Adrenal gland (tissue), 12 donors: ENCODE measurements around the gene EHBP1. TPM values are rescaled to one million over a fixed set of nuclear protein-coding genes. Genes with fewer than 3 reads are reported as not detected.

Experiments
- DNase-seq, 7 donors: peaks; one replicate each; pipeline ENCODE4 v3.0.0-alpha.2; 2019 to 2020
- H3K27ac ChIP-seq, 5 donors: fragments of 200-600 bp; sonication (generic) in 4 of 5; 1 replicate in 3 of 5; 2 replicates in 2 of 5; pipeline versions ENCODE4 v1.5.1 to v1.8.0; 2016 to 2020; ENCODE audit warnings: mild to moderate bottlenecking in 1 of 5
- H3K27me3 ChIP-seq: fragments of 200-600 bp; 2 replicates; pipeline ENCODE4 v1.8.0; 2021
- H3K36me3 ChIP-seq, 2 donors: fragments of 200-600 bp; replicated peaks in 1 of 2; 1 replicate in 1 of 2; 2 replicates in 1 of 2; pipeline versions ENCODE4 v1.5.1 to v1.8.0; 2018 to 2022
- H3K4me1 ChIP-seq, 2 donors: fragments of 200-600 bp; replicated peaks in 1 of 2; 1 replicate in 1 of 2; 2 replicates in 1 of 2; pipeline versions ENCODE4 v1.5.1 to v1.8.0; 2018 to 2021
- H3K4me3 ChIP-seq, 4 donors: fragments of 200-600 bp; sonication (generic) in 3 of 4; one replicate each; pipeline ENCODE4 v1.5.1; 2016 to 2018
- H3K9me3 ChIP-seq, 3 donors: fragments of 200-600 bp; sonication (generic) in 1 of 3; replicated peaks in 1 of 3; 1 replicate in 2 of 3; 2 replicates in 1 of 3; pipeline versions ENCODE4 v1.5.1 to v1.8.0; 2016 to 2021
- POLR2A ChIP-seq, 2 donors: fragments of 450-650 bp; IDR thresholded peaks; one replicate each; pipeline ENCODE4 v1.6.1; 2017; ENCODE audit warnings: antibody characterized with exemption in 2 of 2, mild to moderate bottlenecking in 2 of 2, moderate library complexity in 1 of 2
- WGBS, 4 donors: extraction: QIAGEN DNeasy Blood & Tissue Kit in 2 of 4; methylation state at CpG; one replicate each; pipeline versions ENCODE4 v1.1.5 to v1.1.7; 2013 to 2017; 5-methylcytosine and 5-hydroxymethylcytosine counted together
- intact Hi-C, 2 donors: fragments of 100-400 bp; cut with DNase I; formaldehyde crosslinking; loops; one replicate each; pipeline versions ENCODE4 v1.14.1 to v1.15.0; 2022 to 2023
- polyA plus RNA-seq, 3 donors: library from polyadenylated mRNA; stranded (reverse); fragments of 200-250 nt in 2 of 3; fragments of 350-450 nt in 1 of 3; fragmentation: Illumina TruSeq in 1 of 3; extraction: RNeasy Lipid Tissue Mini Kit (QIAGEN cat#74804) in 1 of 3; gene quantifications; one replicate each; pipeline ENCODE4 v1.2.3, GENCODE V29; 2013 to 2014
- total RNA-seq, 9 donors: library from RNA; depleted of rRNA in 4 of 9; stranded (reverse); fragments of >200 nt in 4 of 9; fragments of 120-200 nt in 1 of 9; fragmentation: NEBNext Ultra II Directional in 1 of 9; extraction: Animal tissue kit (Norgen Biotek cat#: 25700) in 1 of 9; gene quantifications; one replicate each; pipeline versions ENCODE4 v1.1.0 to v1.2.4, GENCODE V29; 2013 to 2023
- TF ChIP-seq, protein P1 (sequence below), 6 experiments: fragments of 450-650 bp in 4 of 6; fragments of 200-600 bp in 2 of 6; sonication (generic) in 1 of 6; IDR thresholded peaks; 1 replicate in 5 of 6; 2 replicates in 1 of 6; pipeline versions ENCODE4 v1.5.1 to v1.8.0; 2016 to 2021; ENCODE audit warnings: antibody characterized with exemption in 6 of 6, mild to moderate bottlenecking in 2 of 6, moderate library complexity in 1 of 6
- donor health status: healthy with polysubstance abuse.
- donor health status: Bipolar disorder and iron deficiency.
- donor health status: DM: yes; HTN: yes; CAD: no.
- donor health status: DM: no; HTN: no; CAD: no.
- donor health status: DM: no; HTN: no; CAD: no.
- donor health status: DM: yes; HTN: yes; CAD: no.

The EHBP1 gene
- total and polyA plus RNA-seq, 12 donors: 13.5 to 83.6 (median 46.3) TPM

DNA sequence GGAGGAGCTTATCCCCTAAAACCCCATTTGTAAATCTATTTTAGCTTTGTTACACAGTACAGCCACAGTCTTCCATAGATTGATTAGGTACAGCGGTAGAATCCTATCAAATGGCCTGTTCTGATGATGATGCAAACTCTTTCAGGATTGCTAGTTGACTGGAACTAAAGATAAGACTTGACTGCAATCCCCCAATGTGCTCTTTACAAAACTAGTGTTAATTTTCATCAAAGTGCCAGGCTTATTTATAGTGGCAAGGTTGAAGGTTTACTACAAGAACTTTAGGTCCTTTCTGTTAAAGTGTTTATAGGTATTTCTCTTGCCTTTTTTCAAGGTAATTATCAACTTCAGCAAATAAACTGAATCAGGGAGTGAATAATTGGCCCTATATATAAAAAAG, 336.1 kb downstream of the EHBP1 start:
- DNase-seq: no peak
- H3K4me1 ChIP-seq: no peaks in the 10 kb centered on the region
- H3K36me3 ChIP-seq: no peaks in the 10 kb centered on the region
- intact Hi-C loops: no loop called here
- no peak overlapping the region for H3K27ac ChIP-seq
- TF ChIP-seq, protein P1, sequence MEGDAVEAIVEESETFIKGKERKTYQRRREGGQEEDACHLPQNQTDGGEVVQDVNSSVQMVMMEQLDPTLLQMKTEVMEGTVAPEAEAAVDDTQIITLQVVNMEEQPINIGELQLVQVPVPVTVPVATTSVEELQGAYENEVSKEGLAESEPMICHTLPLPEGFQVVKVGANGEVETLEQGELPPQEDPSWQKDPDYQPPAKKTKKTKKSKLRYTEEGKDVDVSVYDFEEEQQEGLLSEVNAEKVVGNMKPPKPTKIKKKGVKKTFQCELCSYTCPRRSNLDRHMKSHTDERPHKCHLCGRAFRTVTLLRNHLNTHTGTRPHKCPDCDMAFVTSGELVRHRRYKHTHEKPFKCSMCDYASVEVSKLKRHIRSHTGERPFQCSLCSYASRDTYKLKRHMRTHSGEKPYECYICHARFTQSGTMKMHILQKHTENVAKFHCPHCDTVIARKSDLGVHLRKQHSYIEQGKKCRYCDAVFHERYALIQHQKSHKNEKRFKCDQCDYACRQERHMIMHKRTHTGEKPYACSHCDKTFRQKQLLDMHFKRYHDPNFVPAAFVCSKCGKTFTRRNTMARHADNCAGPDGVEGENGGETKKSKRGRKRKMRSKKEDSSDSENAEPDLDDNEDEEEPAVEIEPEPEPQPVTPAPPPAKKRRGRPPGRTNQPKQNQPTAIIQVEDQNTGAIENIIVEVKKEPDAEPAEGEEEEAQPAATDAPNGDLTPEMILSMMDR (IDR thresholded peaks at IDR 0.05): no peak
- TF ChIP-seq POLR2A (IDR thresholded peaks at IDR 0.05): no peak
- H3K27me3 ChIP-seq: peaks cover 10% of the 10 kb centered on the region
- no peaks in the 10 kb centered on the region for H3K9me3 ChIP-seq
- WGBS, 4 donors: 92 to 99% (median 95%) methylated on average over 1 of the region's 1 CpG
- no peak overlapping the region for H3K4me3 ChIP-seq

DNA sequence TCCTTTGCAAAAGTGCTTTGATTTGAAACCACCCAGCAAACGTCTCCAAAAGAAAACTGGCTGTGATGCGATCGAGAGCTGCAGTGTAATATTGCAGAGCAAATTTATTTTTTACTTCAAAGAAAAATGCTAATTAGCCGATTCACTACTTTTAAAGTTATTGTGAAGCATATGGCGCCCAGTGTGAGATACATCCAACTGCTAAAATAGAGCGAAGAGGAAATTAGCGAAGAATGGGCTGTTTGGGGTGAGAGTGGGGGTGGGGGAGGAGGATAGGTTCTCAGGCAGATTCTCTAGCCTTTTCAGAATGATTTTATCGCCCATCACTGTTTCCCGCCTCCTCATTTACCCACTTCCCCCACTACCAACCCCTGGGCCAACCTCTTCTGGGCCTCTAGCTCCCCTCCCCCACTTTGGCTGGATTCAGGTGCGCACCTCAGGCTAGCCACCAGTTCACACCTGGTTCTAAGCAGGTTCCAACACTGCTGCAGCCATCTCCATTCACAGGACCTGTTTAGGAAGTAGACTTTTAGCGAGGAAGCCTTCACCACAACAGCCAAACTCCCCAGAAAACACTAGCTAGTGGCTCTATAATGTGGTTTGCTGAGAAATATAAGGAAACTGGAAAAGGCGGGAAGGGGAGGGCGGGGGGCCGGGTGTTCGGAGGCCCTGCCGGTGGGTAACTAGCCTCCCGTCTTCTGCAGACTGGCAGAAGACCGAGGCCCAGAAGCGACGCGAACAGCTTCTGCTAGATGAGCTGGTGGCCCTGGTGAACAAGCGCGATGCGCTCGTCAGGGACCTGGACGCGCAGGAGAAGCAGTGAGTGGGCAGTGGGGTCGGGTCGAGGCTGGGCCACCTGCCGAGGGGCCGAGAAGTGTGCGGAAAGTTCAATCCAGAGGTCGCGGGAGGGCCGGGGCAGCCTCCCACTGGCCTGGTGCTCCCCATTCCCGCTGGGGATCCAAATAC, 339.1 kb downstream of the EHBP1 start:
- DNase-seq: no peak
- Histone ChIP-seq H3K4me3 (no peak overlapping the region), H3K9me3 (no peaks in the 10 kb centered on the region), H3K36me3 (no peaks in the 10 kb centered on the region), H3K27ac (no peak overlapping the region), H3K4me1 (peaks cover 7 to 10% of the 10 kb centered on the region in 2 donors), H3K27me3 (peaks cover 39% of the 10 kb centered on the region)
- TF ChIP-seq POLR2A (IDR thresholded peaks at IDR 0.05): no peak
- TF ChIP-seq, protein P1 (IDR thresholded peaks at IDR 0.05): no peak
- 95 to 96% (median 96%) methylated on average over 36 of the region's 36 CpGs for WGBS, 4 donors
- intact Hi-C loops: no loop called here

DNA sequence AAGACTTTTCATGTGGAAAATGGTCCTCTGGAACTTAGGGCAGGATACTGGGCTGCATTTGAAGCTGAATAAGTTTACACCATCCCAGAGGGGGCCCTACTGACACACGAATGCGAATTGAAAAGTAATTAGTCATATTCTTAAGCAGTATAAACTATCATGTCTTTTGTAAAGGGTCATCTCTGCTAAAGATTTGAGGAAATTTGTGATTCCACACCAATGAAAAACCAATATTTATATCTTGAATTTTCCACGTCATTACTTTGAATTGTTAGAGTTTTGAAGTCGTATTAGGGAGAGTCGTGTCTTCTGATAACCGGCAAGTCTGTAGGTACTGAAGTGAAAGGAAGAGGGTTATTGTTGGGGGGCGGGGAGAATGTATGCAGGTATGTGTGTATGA, 341.0 kb downstream of the EHBP1 start:
- TF ChIP-seq POLR2A (IDR thresholded peaks at IDR 0.05): no peak
- TF ChIP-seq, protein P1 (IDR thresholded peaks at IDR 0.05): no peak
- H3K4me3 ChIP-seq: no peak overlapping the region
- H3K9me3 ChIP-seq: no peaks in the 10 kb centered on the region
- H3K36me3 ChIP-seq: no peaks in the 10 kb centered on the region
- 96 to 97% (median 97%) methylated on average over 7 of the region's 7 CpGs for WGBS, 4 donors
- H3K27me3 ChIP-seq: peaks cover 39% of the 10 kb centered on the region
- DNase-seq: no peak
- H3K4me1 ChIP-seq: peaks cover 17 to 28% of the 10 kb centered on the region in 2 donors
- intact Hi-C loops: no loop called here
- H3K27ac ChIP-seq: no peak overlapping the region

DNA sequence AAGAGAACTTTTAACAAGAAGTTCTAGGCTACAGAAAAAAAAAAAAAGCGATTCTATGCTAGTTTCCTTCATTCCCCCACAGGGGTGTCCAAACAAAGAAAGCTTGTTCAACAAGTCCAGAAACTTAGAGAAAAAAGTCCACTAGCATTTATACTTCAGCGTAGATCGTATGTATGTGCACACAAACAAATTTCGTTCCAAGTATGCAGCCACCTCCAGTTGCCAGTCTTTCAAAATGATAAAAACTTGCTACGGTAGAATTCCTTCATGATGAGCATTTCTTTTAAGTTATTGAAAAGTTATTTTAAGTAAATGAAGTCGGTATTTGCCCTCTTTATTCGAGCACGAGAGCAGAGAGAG, 341.4 kb downstream of the EHBP1 start:
- WGBS, 4 donors: 84 to 88% (median 84%) methylated on average over 8 of the region's 8 CpGs
- H3K27me3 ChIP-seq: peaks cover 43% of the 10 kb centered on the region
- intact Hi-C loops: no loop called here
- DNase-seq: no peak
- H3K36me3 ChIP-seq: no peaks in the 10 kb centered on the region
- H3K4me3 ChIP-seq: no peak overlapping the region
- no peak overlapping the region for H3K27ac ChIP-seq
- no peaks in the 10 kb centered on the region for H3K9me3 ChIP-seq
- peaks cover 17 to 28% of the 10 kb centered on the region in 2 donors for H3K4me1 ChIP-seq
- TF ChIP-seq, protein P1 (IDR thresholded peaks at IDR 0.05): no peak
- TF ChIP-seq POLR2A (IDR thresholded peaks at IDR 0.05): no peak
